CD14-positive monocyte (primary cell): ENCODE results near the gene SLC6A7. TPM values are rescaled to one million over a fixed set of nuclear protein-coding genes. Genes with fewer than 3 reads are reported as not detected.

Experiments
- DNase-seq, 3 donors: peaks; one replicate each; pipeline ENCODE4 v3.0.0-alpha.2; 2011 to 2022
- H2AFZ ChIP-seq: 2 replicates; pipeline ENCODE4 v1.6.0; 2012; ENCODE audit warnings: mild to moderate bottlenecking, low read depth, low read length, inconsistent platforms; ENCODE audit not compliant: insufficient read depth, poor library complexity, severe bottlenecking
- H3K27ac ChIP-seq, 2 donors: 1 replicate in 1 of 2; 2 replicates in 1 of 2; pipeline ENCODE4 v1.5.1; 2012 to 2013; ENCODE audit warnings: low read length in 2 of 2, control low read depth in 1 of 2, inconsistent platforms in 1 of 2, low read depth in 1 of 2, mild to moderate bottlenecking in 1 of 2
- H3K27me3 ChIP-seq, 2 donors: one replicate each; pipeline versions ENCODE4 v1.6.0 to v1.6.1; 2011 to 2013; ENCODE audit warnings: low read length in 2 of 2; ENCODE audit not compliant: control insufficient read depth in 2 of 2, insufficient read depth in 2 of 2
- H3K36me3 ChIP-seq, 2 donors: replicated peaks in 1 of 2; 1 replicate in 1 of 2; 2 replicates in 1 of 2; pipeline versions ENCODE4 v1.5.1 to v1.6.1; 2012 to 2013; ENCODE audit warnings: low read length in 2 of 2, control low read depth in 1 of 2, inconsistent platforms in 1 of 2, mild to moderate bottlenecking in 1 of 2; ENCODE audit not compliant: insufficient read depth in 2 of 2, control insufficient read depth in 1 of 2
- H3K4me1 ChIP-seq, 2 donors: 1 replicate in 1 of 2; 2 replicates in 1 of 2; pipeline versions ENCODE4 v1.5.1 to v1.6.1; 2012 to 2013; ENCODE audit warnings: low read length in 2 of 2, control low read depth in 1 of 2, inconsistent platforms in 1 of 2, mild to moderate bottlenecking in 1 of 2, moderate library complexity in 1 of 2; ENCODE audit not compliant: insufficient read depth in 2 of 2, control insufficient read depth in 1 of 2
- H3K4me2 ChIP-seq: replicated peaks from 2 replicates; pipeline ENCODE3; 2012; ENCODE audit warnings: low read length, moderate library complexity, mild to moderate bottlenecking; ENCODE audit not compliant: poor library complexity, severe bottlenecking; ENCODE audit errors: extremely low read depth
- H3K4me3 ChIP-seq, 3 experiments: fragments of 200-600 bp in 1 of 3; sonication (generic) in 1 of 3; replicated peaks in 1 of 3; 1 replicate in 2 of 3; 2 replicates in 1 of 3; pipeline ENCODE4 v1.5.1; 2011 to 2013; ENCODE audit warnings: low read length in 3 of 3, mild to moderate bottlenecking in 3 of 3, control low read depth in 2 of 3, low read depth in 2 of 3, inconsistent platforms in 1 of 3, moderate library complexity in 1 of 3
- H3K79me2 ChIP-seq: 2 replicates; pipeline ENCODE4 v1.6.0; 2012; ENCODE audit warnings: mild to moderate bottlenecking, control low read depth, inconsistent platforms, low read length, moderate library complexity; ENCODE audit not compliant: insufficient read depth
- H3K9ac ChIP-seq: 2 replicates; pipeline ENCODE4 v1.6.0; 2017; ENCODE audit warnings: low read length, mild to moderate bottlenecking; ENCODE audit not compliant: insufficient read depth, poor library complexity, severe bottlenecking
- H3K9me3 ChIP-seq, 2 donors: replicated peaks in 1 of 2; 1 replicate in 1 of 2; 2 replicates in 1 of 2; pipeline versions ENCODE4 v1.5.1 to v1.6.1; 2012 to 2013; ENCODE audit warnings: low read length in 2 of 2, control low read depth in 1 of 2; ENCODE audit not compliant: control insufficient read depth in 1 of 2, insufficient read depth in 1 of 2
- H4K20me1 ChIP-seq: 2 replicates; pipeline ENCODE4 v1.6.0; 2012; ENCODE audit warnings: mild to moderate bottlenecking, low read length, control low read depth, moderate library complexity; ENCODE audit not compliant: insufficient read depth
- H3K27ac Mint-ChIP-seq, 7 donors: one replicate each; pipeline ENCODE4 v1.8.0; 2020; ENCODE audit warnings: mild to moderate bottlenecking in 7 of 7, mixed read lengths in 7 of 7, moderate library complexity in 6 of 7, inconsistent platforms in 2 of 7
- H3K27me3 Mint-ChIP-seq, 3 donors: one replicate each; pipeline ENCODE4 v1.8.0; 2021 to 2022; ENCODE audit warnings: low read depth in 3 of 3, mild to moderate bottlenecking in 3 of 3, mixed read lengths in 3 of 3, moderate library complexity in 3 of 3, inconsistent platforms in 1 of 3
- H3K36me3 Mint-ChIP-seq, 2 donors: one replicate each; pipeline ENCODE4 v1.8.0; 2020; ENCODE audit warnings: mixed read lengths in 2 of 2, inconsistent platforms in 1 of 2, mild to moderate bottlenecking in 1 of 2
- H3K4me1 Mint-ChIP-seq: one replicate; pipeline ENCODE4 v1.8.0; 2020; ENCODE audit warnings: mild to moderate bottlenecking, mixed read lengths
- H3K4me3 Mint-ChIP-seq, 2 donors: one replicate each; pipeline ENCODE4 v1.8.0; 2020; ENCODE audit warnings: mild to moderate bottlenecking in 2 of 2, mixed read lengths in 2 of 2, moderate library complexity in 1 of 2
- H3K9me3 Mint-ChIP-seq, 7 donors: one replicate each; pipeline ENCODE4 v1.8.0; 2020 to 2022; ENCODE audit warnings: mixed read lengths in 7 of 7, mild to moderate bottlenecking in 6 of 7, moderate library complexity in 6 of 7, inconsistent platforms in 2 of 7
- CTCF ChIP-seq: fragments of 200-600 bp; IDR thresholded peaks from one replicate; pipeline ENCODE4 v1.8.0; 2022; ENCODE audit warnings: antibody characterized with exemption, mild to moderate bottlenecking
- WGBS: methylation state at CpG from one replicate; pipeline ENCODE4 v1.1.5; 2013; ENCODE audit warnings: missing lambda C conversion rate; ENCODE audit not compliant: insufficient coverage; 5-methylcytosine and 5-hydroxymethylcytosine counted together
- intact Hi-C, 2 donors: fragments of 100-400 bp; cut with micrococcal nuclease; formaldehyde crosslinking; loops; one replicate each; pipeline versions ENCODE4 v1.15.0 to v1.15.1; 2023
- polyA plus RNA-seq, 3 donors: library from polyadenylated mRNA; depleted of rRNA in 1 of 3; unstranded in 2 of 3; stranded (reverse) in 1 of 3; fragments of 300-500 nt in 2 of 3; fragments of >200 nt in 1 of 3; fragmentation: Illumina TruSeq in 2 of 3; gene quantifications; 1 replicate in 2 of 3; 2 replicates in 1 of 3; pipeline ENCODE4 v1.2.3, GENCODE V29; 2012 to 2021

Gene SLC6A7
- polyA plus RNA-seq, 3 donors, result 0.07 TPM; not detected in 2

GRCh38 chr5:150142959-150143349 lies 46.9 kb upstream of the SLC6A7 start:
- Histone ChIP-seq H3K9ac (peak overlapping the region; percentile 55), H3K4me1 (peaks cover 41 to 42% of the 10 kb centered on the region in 2 donors), H3K9me3 (no peaks in the 10 kb centered on the region), H3K4me2 (peak overlapping the region; percentile 25), H3K36me3 (no peaks in the 10 kb centered on the region), H3K4me3 (peak overlapping the region in 1 of 3 experiments; percentile 8), H2AFZ (peak overlapping the region; percentile 11), H4K20me1 (no peaks in the 10 kb centered on the region), H3K27ac (peak overlapping the region; percentile 83 to 93), H3K79me2 (no peaks in the 10 kb centered on the region), H3K27me3 (no peaks in the 10 kb centered on the region)
- H3K9me3 Mint-ChIP-seq, result no peaks in the 10 kb centered on the region
- H3K27me3 Mint-ChIP-seq, result peaks cover 0 to 7% (median 1%) of the 10 kb centered on the region in 3 donors
- peak overlapping the region in 1 of 2 donors; percentile 87 for H3K4me3 Mint-ChIP-seq
- intact Hi-C loops, result no loop called here
- H3K27ac Mint-ChIP-seq, result peak overlapping the region; percentile 96 to 99 (median 97)
- H3K4me1 Mint-ChIP-seq, result peaks cover 40% of the 10 kb centered on the region
- peak; percentile 91 to 98 (median 96) for DNase-seq
- no peak for TF ChIP-seq CTCF
- no CpG with 5 or more reads among the region's 4 CpGs for whole genome bisulfite sequencing
- H3K36me3 Mint-ChIP-seq, result peaks cover 2 to 3% of the 10 kb centered on the region in 2 donors

- Histone ChIP-seq H3K27ac (peak overlapping the region; percentile 83 to 93), H3K27me3 (no peaks in the 10 kb centered on the region), H3K36me3 (no peaks in the 10 kb centered on the region), H2AFZ (peak overlapping the region; percentile 11), H3K79me2 (no peaks in the 10 kb centered on the region), H3K4me2 (peak overlapping the region; percentile 25), H3K4me1 (peaks cover 41 to 42% of the 10 kb centered on the region in 2 donors), H3K9me3 (no peaks in the 10 kb centered on the region), H3K4me3 (peak overlapping the region in 1 of 3 experiments; percentile 8), H3K9ac (peak overlapping the region; percentile 55), H4K20me1 (no peaks in the 10 kb centered on the region)
- Mint-ChIP-seq H3K27ac (peak overlapping the region; percentile 96 to 99 (median 97)), H3K4me3 (peak overlapping the region; percentile 31 to 87), H3K9me3 (no peaks in the 10 kb centered on the region), H3K36me3 (peaks cover 2 to 3% of the 10 kb centered on the region in 2 donors), H3K4me1 (peaks cover 40% of the 10 kb centered on the region), H3K27me3 (peaks cover 0 to 5% (median 1%) of the 10 kb centered on the region in 3 donors)
- intact Hi-C loops, result no loop called here
- DNase-seq, result no peak
- WGBS, result 92% methylated on average over 16 of the region's 20 CpGs
- no peak for TF ChIP-seq CTCF
Observed at GRCh38 chr5:150143350-150144245, 46.3 kb upstream of the SLC6A7 start.
